ENCODE measurements around the gene PANX1. TPM values are rescaled to one million over a fixed set of nuclear protein-coding genes. Genes with fewer than 3 reads are reported as not detected.

Gene PANX1
- polyA plus RNA-seq, 1 of the 3 experiments (the other 2 are of a cell fraction) = 11.1 TPM

DNA sequence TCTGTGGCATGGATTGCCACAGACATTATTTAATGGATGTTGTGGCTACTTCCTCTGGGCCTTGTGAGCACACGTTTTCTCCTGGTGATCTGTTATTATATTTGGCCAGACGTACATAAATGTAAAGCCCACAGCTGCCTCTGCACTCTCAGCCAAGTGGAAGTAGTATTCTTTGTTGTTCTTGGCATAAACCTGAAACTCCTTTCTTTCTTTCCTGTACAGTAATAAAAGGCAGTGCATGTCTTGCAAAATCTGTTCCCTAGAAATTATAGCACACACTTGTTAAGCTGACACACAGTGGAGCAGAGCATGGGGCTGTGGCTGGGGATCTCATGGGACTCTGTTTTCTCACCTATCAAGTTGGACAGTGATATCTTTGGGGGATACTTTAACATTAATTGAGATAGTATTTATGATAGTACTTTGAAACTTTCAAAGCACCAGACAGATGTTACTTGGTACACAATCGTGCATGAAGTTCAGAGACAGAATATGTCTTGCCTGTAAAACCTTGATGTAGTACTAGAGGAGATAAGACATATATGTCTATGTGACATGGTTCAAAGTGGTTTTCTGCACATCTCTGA is 20.9 kb downstream of the PANX1 start (continued):
- TF ChIP-seq RFX5 (IDR thresholded peaks at IDR 0.05; ENCODE audit: low read length) (no peak), YY1 (IDR thresholded peaks at IDR 0.05; ENCODE audit: low read depth) (no peak), TAF1 (IDR thresholded peaks at IDR 0.05; ENCODE audit: borderline replicate concordance, low read depth, low read length) (no peak), ELF1 (IDR thresholded peaks at IDR 0.05) (no peak), SMC3 (IDR thresholded peaks at IDR 0.05; ENCODE audit: low read depth, low read length) (no peak), NRF1 (IDR thresholded peaks at IDR 0.05; ENCODE audit: low read depth, low read length) (no peak), GATA2 (CRISPR knock-in tag; IDR thresholded peaks at IDR 0.05) (no peak), EP300 (IDR thresholded peaks at IDR 0.05; ENCODE audit: borderline replicate concordance in 1 of 2, low read depth in 1 of 2, low read length in 1 of 2) (no peak), CHD2 (IDR thresholded peaks at IDR 0.05; ENCODE audit: low read length, partially characterized antibody) (no peak), GABPA (IDR thresholded peaks at IDR 0.05; ENCODE audit: low read depth) (no peak), RXRA (IDR thresholded peaks at IDR 0.05; ENCODE audit: borderline replicate concordance, low read depth) (no peak), FOXJ3 (CRISPR knock-in tag; IDR thresholded peaks at IDR 0.05) (no peak), POLR2AphosphoS5 (IDR thresholded peaks at IDR 0.05; ENCODE audit: low read depth, low read length) (no peak), JUND (IDR thresholded peaks at IDR 0.05) (0 out of 2 replicates have a peak, but pooled peaks have one; percentile 5), FOSL2 (IDR thresholded peaks at IDR 0.05; ENCODE audit: borderline replicate concordance, low read depth) (0 out of 2 replicates have a peak, but pooled peaks have one; percentile 8)
- TF ChIP-seq, protein P1, sequence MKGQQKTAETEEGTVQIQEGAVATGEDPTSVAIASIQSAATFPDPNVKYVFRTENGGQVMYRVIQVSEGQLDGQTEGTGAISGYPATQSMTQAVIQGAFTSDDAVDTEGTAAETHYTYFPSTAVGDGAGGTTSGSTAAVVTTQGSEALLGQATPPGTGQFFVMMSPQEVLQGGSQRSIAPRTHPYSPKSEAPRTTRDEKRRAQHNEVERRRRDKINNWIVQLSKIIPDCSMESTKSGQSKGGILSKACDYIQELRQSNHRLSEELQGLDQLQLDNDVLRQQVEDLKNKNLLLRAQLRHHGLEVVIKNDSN (IDR thresholded peaks at IDR 0.05; ENCODE audit: borderline replicate concordance, low read depth) = no peak
- TF ChIP-seq, protein P2, sequence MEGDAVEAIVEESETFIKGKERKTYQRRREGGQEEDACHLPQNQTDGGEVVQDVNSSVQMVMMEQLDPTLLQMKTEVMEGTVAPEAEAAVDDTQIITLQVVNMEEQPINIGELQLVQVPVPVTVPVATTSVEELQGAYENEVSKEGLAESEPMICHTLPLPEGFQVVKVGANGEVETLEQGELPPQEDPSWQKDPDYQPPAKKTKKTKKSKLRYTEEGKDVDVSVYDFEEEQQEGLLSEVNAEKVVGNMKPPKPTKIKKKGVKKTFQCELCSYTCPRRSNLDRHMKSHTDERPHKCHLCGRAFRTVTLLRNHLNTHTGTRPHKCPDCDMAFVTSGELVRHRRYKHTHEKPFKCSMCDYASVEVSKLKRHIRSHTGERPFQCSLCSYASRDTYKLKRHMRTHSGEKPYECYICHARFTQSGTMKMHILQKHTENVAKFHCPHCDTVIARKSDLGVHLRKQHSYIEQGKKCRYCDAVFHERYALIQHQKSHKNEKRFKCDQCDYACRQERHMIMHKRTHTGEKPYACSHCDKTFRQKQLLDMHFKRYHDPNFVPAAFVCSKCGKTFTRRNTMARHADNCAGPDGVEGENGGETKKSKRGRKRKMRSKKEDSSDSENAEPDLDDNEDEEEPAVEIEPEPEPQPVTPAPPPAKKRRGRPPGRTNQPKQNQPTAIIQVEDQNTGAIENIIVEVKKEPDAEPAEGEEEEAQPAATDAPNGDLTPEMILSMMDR (IDR thresholded peaks at IDR 0.05) = no peak
- TF ChIP-seq, protein P3, sequence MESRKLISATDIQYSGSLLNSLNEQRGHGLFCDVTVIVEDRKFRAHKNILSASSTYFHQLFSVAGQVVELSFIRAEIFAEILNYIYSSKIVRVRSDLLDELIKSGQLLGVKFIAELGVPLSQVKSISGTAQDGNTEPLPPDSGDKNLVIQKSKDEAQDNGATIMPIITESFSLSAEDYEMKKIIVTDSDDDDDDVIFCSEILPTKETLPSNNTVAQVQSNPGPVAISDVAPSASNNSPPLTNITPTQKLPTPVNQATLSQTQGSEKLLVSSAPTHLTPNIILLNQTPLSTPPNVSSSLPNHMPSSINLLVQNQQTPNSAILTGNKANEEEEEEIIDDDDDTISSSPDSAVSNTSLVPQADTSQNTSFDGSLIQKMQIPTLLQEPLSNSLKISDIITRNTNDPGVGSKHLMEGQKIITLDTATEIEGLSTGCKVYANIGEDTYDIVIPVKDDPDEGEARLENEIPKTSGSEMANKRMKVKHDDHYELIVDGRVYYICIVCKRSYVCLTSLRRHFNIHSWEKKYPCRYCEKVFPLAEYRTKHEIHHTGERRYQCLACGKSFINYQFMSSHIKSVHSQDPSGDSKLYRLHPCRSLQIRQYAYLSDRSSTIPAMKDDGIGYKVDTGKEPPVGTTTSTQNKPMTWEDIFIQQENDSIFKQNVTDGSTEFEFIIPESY (IDR thresholded peaks at IDR 0.05; ENCODE audit: borderline replicate concordance, low read depth) = no peak
- TF ChIP-seq, protein P4, sequence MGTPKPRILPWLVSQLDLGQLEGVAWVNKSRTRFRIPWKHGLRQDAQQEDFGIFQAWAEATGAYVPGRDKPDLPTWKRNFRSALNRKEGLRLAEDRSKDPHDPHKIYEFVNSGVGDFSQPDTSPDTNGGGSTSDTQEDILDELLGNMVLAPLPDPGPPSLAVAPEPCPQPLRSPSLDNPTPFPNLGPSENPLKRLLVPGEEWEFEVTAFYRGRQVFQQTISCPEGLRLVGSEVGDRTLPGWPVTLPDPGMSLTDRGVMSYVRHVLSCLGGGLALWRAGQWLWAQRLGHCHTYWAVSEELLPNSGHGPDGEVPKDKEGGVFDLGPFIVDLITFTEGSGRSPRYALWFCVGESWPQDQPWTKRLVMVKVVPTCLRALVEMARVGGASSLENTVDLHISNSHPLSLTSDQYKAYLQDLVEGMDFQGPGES (IDR thresholded peaks at IDR 0.05; ENCODE audit: low read depth, low read length) = no peak
